Keratinocyte (primary cell): Measurements from ENCODE around the gene FAHD1. TPM values are rescaled to one million over a fixed set of nuclear protein-coding genes. Genes with fewer than 3 reads are reported as not detected.

Source experiments
- DNase-seq: peaks from one replicate; pipeline ENCODE4 v3.0.0-alpha.2; 2011; ENCODE audit warnings: low read depth, missing footprints, low spot score
- FAIRE-seq: peaks from 2 replicates; lab custom pipeline; 2011; peaks lifted over from hg19 to GRCh38; lab: Jason Lieb, UNC
- H2AFZ ChIP-seq: 2 replicates; pipeline ENCODE4 v1.6.0; 2012; ENCODE audit warnings: low read length, control low read depth, inconsistent platforms; ENCODE audit not compliant: control insufficient read depth
- H3K27ac ChIP-seq: 2 replicates; pipeline ENCODE4 v1.5.1; 2011; ENCODE audit warnings: low read length; ENCODE audit not compliant: control insufficient read depth, insufficient read depth
- H3K27me3 ChIP-seq: 3 replicates; pipeline ENCODE4 v1.6.0; 2011; ENCODE audit warnings: low read length; ENCODE audit not compliant: control insufficient read depth, insufficient read depth; ENCODE audit errors: extremely low read depth
- H3K36me3 ChIP-seq, 2 experiments: 2 replicates in 1 of 2; 3 replicates in 1 of 2; pipeline ENCODE4 v1.5.1; 2011; ENCODE audit warnings: low read length in 2 of 2, mild to moderate bottlenecking in 1 of 2; ENCODE audit not compliant: control insufficient read depth in 2 of 2, insufficient read depth in 2 of 2; ENCODE audit errors: extremely low read depth in 1 of 2
- H3K4me1 ChIP-seq: 3 replicates; pipeline ENCODE4 v1.5.1; 2011; ENCODE audit warnings: low read length; ENCODE audit not compliant: control insufficient read depth, insufficient read depth; ENCODE audit errors: extremely low read depth
- H3K4me2 ChIP-seq: 3 replicates; pipeline ENCODE4 v1.6.0; 2011; ENCODE audit warnings: low read depth, low read length; ENCODE audit not compliant: control insufficient read depth, insufficient read depth; ENCODE audit errors: extremely low read depth
- H3K4me3 ChIP-seq, 3 experiments: fragments of 200-600 bp in 1 of 3; sonication (generic) in 1 of 3; 2 replicates in 2 of 3; 3 replicates in 1 of 3; pipeline ENCODE4 v1.5.1; 2011 to 2016; ENCODE audit warnings: low read length in 3 of 3, mild to moderate bottlenecking in 3 of 3, control low read depth in 2 of 3, inconsistent platforms in 1 of 3, low read depth in 1 of 3, mixed read lengths in 1 of 3, mixed run types in 1 of 3, moderate library complexity in 1 of 3; ENCODE audit not compliant: control insufficient read depth in 2 of 3, insufficient read depth in 2 of 3; ENCODE audit errors: extremely low read depth in 1 of 3
- H3K79me2 ChIP-seq: 2 replicates; pipeline ENCODE4 v1.6.0; 2012; ENCODE audit warnings: low read length; ENCODE audit not compliant: control insufficient read depth, insufficient read depth
- H3K9ac ChIP-seq: 3 replicates; pipeline ENCODE4 v1.6.0; 2011; ENCODE audit warnings: low read length; ENCODE audit not compliant: control insufficient read depth, insufficient read depth; ENCODE audit errors: extremely low read depth
- H3K9me1 ChIP-seq: 3 replicates; pipeline ENCODE4 v1.6.0; 2011; ENCODE audit warnings: low read length; ENCODE audit not compliant: control insufficient read depth, insufficient read depth; ENCODE audit errors: extremely low read depth
- H3K9me3 ChIP-seq: 2 replicates; pipeline ENCODE4 v1.5.1; 2012; ENCODE audit warnings: low read depth, low read length; ENCODE audit not compliant: control insufficient read depth
- H4K20me1 ChIP-seq: 3 replicates; pipeline ENCODE4 v1.6.0; 2011; ENCODE audit warnings: low read length; ENCODE audit not compliant: control insufficient read depth, insufficient read depth; ENCODE audit errors: extremely low read depth
- CTCF ChIP-seq, 3 experiments: IDR thresholded peaks in 1 of 3; conservative IDR thresholded peaks in 1 of 3; optimal IDR thresholded peaks in 1 of 3; 2 replicates in 2 of 3; 3 replicates in 1 of 3; pipeline versions ENCODE3 to v1.5.1; 2011; ENCODE audit warnings: low read length in 3 of 3, mild to moderate bottlenecking in 3 of 3, moderate library complexity in 2 of 3, control low read depth in 1 of 3, inconsistent platforms in 1 of 3; ENCODE audit not compliant: insufficient read depth in 2 of 3; ENCODE audit errors: extremely low read depth in 1 of 3
- EZH2 ChIP-seq: IDR thresholded peaks from one replicate; pipeline ENCODE4 v1.6.1; 2012; ENCODE audit warnings: inconsistent platforms, mild to moderate bottlenecking, low read length, moderate library complexity
- dilution Hi-C: fragments of 300-500 bp; cut with MboI; formaldehyde crosslinking; loops from one replicate; pipeline ENCODE4 v1.7.0; 2020; ENCODE audit warnings: low sequenced_read_pairs; ENCODE audit not compliant: extremely low pct_ligation_motif_present
- polyA plus RNA-seq, 5 experiments: library from polyadenylated mRNA; depleted of rRNA in 3 of 5; stranded (reverse) in 3 of 5; stranded (forward) in 1 of 5; unstranded in 1 of 5; fragments of >200 nt; gene quantifications; 1 replicate in 1 of 5; 2 replicates in 3 of 5; 3 replicates in 1 of 5; pipeline versions ENCODE4 v1.2.1 to v1.2.3, GENCODE V29; 2011 to 2012; ENCODE audit warnings: missing spikeins in 2 of 5, low read depth in 1 of 5, low replicate concordance in 1 of 5

The FAHD1 gene
- polyA plus RNA-seq, 1 donor (not counting 4 experiments of a cell fraction or from before 2014, with no cell fraction given) = 29.4 TPM

GRCh38 chr16:1861730-1862129 is 34.7 kb downstream of the FAHD1 start:
- dilution Hi-C loops = no loop called here
- no peaks in the 10 kb centered on the region for H3K36me3 ChIP-seq
- FAIRE-seq (no peak), DNase-seq (no peak)
- no peak for TF ChIP-seq EZH2
- TF ChIP-seq CTCF (optimal IDR thresholded peaks at IDR 0.05 in 1 of 3, IDR thresholded peaks at IDR 0.05 in 1 of 3, conservative IDR thresholded peaks at IDR 0.05 in 1 of 3; ENCODE audit: extremely low read depth in 1 of 3, insufficient read depth in 2 of 3, low read length in 3 of 3) = no peak
- H3K27ac ChIP-seq = no peak overlapping the region
- H3K4me2 ChIP-seq = no peak overlapping the region
- H3K79me2 ChIP-seq = no peaks in the 10 kb centered on the region
- no peaks in the 10 kb centered on the region for H4K20me1 ChIP-seq
- no peaks in the 10 kb centered on the region for H3K9me1 ChIP-seq
- no peaks in the 10 kb centered on the region for H3K9me3 ChIP-seq
- no peak overlapping the region for H3K4me3 ChIP-seq
- no peaks in the 10 kb centered on the region for H3K4me1 ChIP-seq
- H3K27me3 ChIP-seq = peaks cover 23% of the 10 kb centered on the region
- no peak overlapping the region for H3K9ac ChIP-seq
- H2AFZ ChIP-seq = no peak overlapping the region

- no peak overlapping the region for H3K27ac ChIP-seq
- H3K79me2 ChIP-seq = no peaks in the 10 kb centered on the region
- H3K4me3 ChIP-seq = no peak overlapping the region
- H3K9me1 ChIP-seq = no peaks in the 10 kb centered on the region
- H2AFZ ChIP-seq = no peak overlapping the region
- FAIRE-seq (no peak), DNase-seq (no peak)
- H4K20me1 ChIP-seq = no peaks in the 10 kb centered on the region
- dilution Hi-C loops = no loop called here
- no peaks in the 10 kb centered on the region for H3K4me1 ChIP-seq
- H3K27me3 ChIP-seq = peaks cover 18% of the 10 kb centered on the region
- TF ChIP-seq EZH2 = no peak
- no peak for TF ChIP-seq CTCF (optimal IDR thresholded peaks at IDR 0.05 in 1 of 3, IDR thresholded peaks at IDR 0.05 in 1 of 3, conservative IDR thresholded peaks at IDR 0.05 in 1 of 3; ENCODE audit: extremely low read depth in 1 of 3, insufficient read depth in 2 of 3, low read length in 3 of 3)
- no peaks in the 10 kb centered on the region for H3K36me3 ChIP-seq
- no peak overlapping the region for H3K9ac ChIP-seq
- H3K4me2 ChIP-seq = no peak overlapping the region
- no peaks in the 10 kb centered on the region for H3K9me3 ChIP-seq
These were observed 35.4 kb downstream of the FAHD1 start for GRCh38 chr16:1862394-1862793.
